ENCODE data around the gene NEFH. TPM values are rescaled to one million over a fixed set of nuclear protein-coding genes. Genes with fewer than 3 reads are reported as not detected.
A peak's percentile ranks its signal among the peaks of the same experiment; 100 is the strongest.

Gene NEFH
- total RNA-seq, 2 donors from 2014 or later = 149 to 887 TPM

- no peak for TF ChIP-seq POLR2A (IDR thresholded peaks at IDR 0.05)
- no peak for TF ChIP-seq POLR2AphosphoS5 (IDR thresholded peaks at IDR 0.05)
- TF ChIP-seq CTCF (IDR thresholded peaks at IDR 0.05) = no peak
- Histone ChIP-seq H3K4me3 (no peak overlapping the region), H3K27ac (no peak overlapping the region), H3K4me1 (replicated peaks) (peaks cover 18% of the 10 kb centered on the region), H3K36me3 (peaks cover 0 to 15% of the 10 kb centered on the region in 2 donors), H3K27me3 (replicated peaks; ENCODE audit: insufficient read depth) (no peaks in the 10 kb centered on the region), H3K9me3 (no peaks in the 10 kb centered on the region)
- no peak for DNase-seq (ENCODE audit: low spot score)
- intact Hi-C loops (cut with DNase I) = loop anchor here (5.0 kb wide), 1 partner anchor 124 kb away; no protein-coding TSS in a partner anchor
- WGBS = 93% methylated on average over 7 of the region's 7 CpGs
Measured at GRCh38 chr22:29521526-29521925, 41.5 kb downstream of the NEFH start.

GRCh38 chr22:29523761-29524160 lies 43.7 kb downstream of the NEFH start:
- Histone ChIP-seq H3K27me3 (replicated peaks; ENCODE audit: insufficient read depth) (no peaks in the 10 kb centered on the region), H3K36me3 (peaks cover 3 to 22% of the 10 kb centered on the region in 2 donors)
- intact Hi-C loops (cut with DNase I) = loop anchor here (5.0 kb wide), 1 partner anchor 126 kb away; no protein-coding TSS in a partner anchor

GRCh38 chr22:29524442-29525191 lies 44.6 kb downstream of the NEFH start:
- no peaks in the 10 kb centered on the region for H3K27me3 ChIP-seq (replicated peaks; ENCODE audit: insufficient read depth)
- intact Hi-C loops (cut with DNase I) = loop anchor here (5.0 kb wide), 1 partner anchor 127 kb away; no protein-coding TSS in a partner anchor
- H3K27ac ChIP-seq = peak overlapping the region in 1 of 2 donors; percentile 43
- no peak overlapping the region for H3K4me3 ChIP-seq
- TF ChIP-seq CTCF (IDR thresholded peaks at IDR 0.05) = peak in 3 of 4 experiments; percentile 59 to 80 (median 68)
- TF ChIP-seq POLR2A (IDR thresholded peaks at IDR 0.05) = no peak
- peak; percentile 19 for TF ChIP-seq POLR2AphosphoS5 (IDR thresholded peaks at IDR 0.05)
- 51% methylated on average over 5 of the region's 5 CpGs for WGBS
- H3K9me3 ChIP-seq = no peaks in the 10 kb centered on the region
- H3K36me3 ChIP-seq = peaks cover 3 to 17% of the 10 kb centered on the region in 2 donors
- H3K4me1 ChIP-seq (replicated peaks) = peaks cover 4% of the 10 kb centered on the region
- peak; percentile 57 for DNase-seq (ENCODE audit: low spot score)

More at GRCh38 chr22:29523761-29524160, 43.7 kb downstream of the NEFH start:
- 36% methylated on average over 2 of the region's 2 CpGs for WGBS
- Histone ChIP-seq H3K9me3 (no peaks in the 10 kb centered on the region), H3K4me1 (replicated peaks) (peaks cover 4% of the 10 kb centered on the region), H3K4me3 (no peak overlapping the region), H3K27ac (peak overlapping the region in 1 of 2 donors; percentile 43)
- TF ChIP-seq POLR2A (IDR thresholded peaks at IDR 0.05) (no peak), CTCF (IDR thresholded peaks at IDR 0.05) (peak in 1 of 4 experiments; percentile 1), POLR2AphosphoS5 (IDR thresholded peaks at IDR 0.05) (peak; percentile 10)
- peak; percentile 43 for DNase-seq (ENCODE audit: low spot score)

- DNase-seq (ENCODE audit: low spot score) = no peak
- no peaks in the 10 kb centered on the region for H3K27me3 ChIP-seq (replicated peaks; ENCODE audit: insufficient read depth)
- H3K27ac ChIP-seq = no peak overlapping the region
- H3K36me3 ChIP-seq = peaks cover 3 to 14% of the 10 kb centered on the region in 2 donors
- intact Hi-C loops (cut with DNase I) = no loop called here
- no peaks in the 10 kb centered on the region for H3K9me3 ChIP-seq
- no peaks in the 10 kb centered on the region for H3K4me1 ChIP-seq (replicated peaks)
- no peak overlapping the region for H3K4me3 ChIP-seq
- TF ChIP-seq POLR2AphosphoS5 (IDR thresholded peaks at IDR 0.05) = no peak
- TF ChIP-seq CTCF (IDR thresholded peaks at IDR 0.05) = no peak
- TF ChIP-seq POLR2A (IDR thresholded peaks at IDR 0.05) = no peak
- 91% methylated on average over 7 of the region's 7 CpGs for whole genome bisulfite sequencing
Measured at GRCh38 chr22:29528144-29528543, 48.1 kb downstream of the NEFH start.
